Panc1 (cell line): ENCODE measurements around the gene ADAMTS2. TPM values are rescaled to one million over a fixed set of nuclear protein-coding genes. Genes with fewer than 3 reads are reported as not detected.

ENCODE experiments used
- ATAC-seq: fragments of 200-7000 bp; cut with Tn5 transposase; 2 replicates; pipeline ENCODE4 v1.9.1; 2020; ENCODE audit warnings: mild to moderate bottlenecking, moderate library complexity
- BruUV-seq: library from RNA; stranded (reverse); fragments of 400-500 nt; replicated peaks from 2 replicates; lab custom pipeline; 2021; lab: Mats Ljungman, UMichigan
- CTCF ChIA-PET: fragments of 300-600 bp; sonication (Branson Sonifier 250); formaldehyde crosslinking; loops from one replicate; lab custom pipeline; 2022; ENCODE audit warnings: antibody characterized with exemption; lab: Charles Lee
- POLR2A ChIA-PET: fragments of 300-600 bp; sonication (Branson Sonifier 250); formaldehyde crosslinking; loops from one replicate; lab custom pipeline; 2022; ENCODE audit warnings: antibody characterized with exemption; lab: Charles Lee
- DNase-seq: peaks from one replicate; pipeline ENCODE4 v3.0.0-alpha.2; 2010; ENCODE audit warnings: low read depth, low spot score
- H3K27ac ChIP-seq: 2 replicates; pipeline ENCODE4 v1.5.1; 2011; ENCODE audit warnings: mild to moderate bottlenecking, low read length, inconsistent platforms
- H3K27me3 ChIP-seq: fragments of 200-500 bp; sonication (Bioruptor generic); 2 replicates; pipeline ENCODE4 v1.6.0; 2014; ENCODE audit warnings: low read length, inconsistent platforms; ENCODE audit not compliant: control insufficient read depth, insufficient read depth
- H3K36me3 ChIP-seq: fragments of 200-500 bp; sonication (Bioruptor generic); 2 replicates; pipeline ENCODE4 v1.5.1; 2014; ENCODE audit warnings: inconsistent platforms, mild to moderate bottlenecking, low read length, moderate library complexity; ENCODE audit not compliant: control insufficient read depth, insufficient read depth
- H3K4me1 ChIP-seq: 2 replicates; pipeline ENCODE4 v1.5.1; 2011; ENCODE audit warnings: inconsistent platforms, mild to moderate bottlenecking, low read length, moderate library complexity; ENCODE audit not compliant: control insufficient read depth, insufficient read depth
- H3K4me3 ChIP-seq, 2 experiments: 2 replicates each; pipeline ENCODE4 v1.5.1; 2011 to 2012; ENCODE audit warnings: low read depth in 2 of 2, low read length in 2 of 2, mild to moderate bottlenecking in 2 of 2, inconsistent platforms in 1 of 2, moderate library complexity in 1 of 2
- H3K9me3 ChIP-seq: fragments of 200-500 bp; sonication (Bioruptor generic); 2 replicates; pipeline ENCODE4 v1.5.1; 2014; ENCODE audit warnings: low read depth, mild to moderate bottlenecking, inconsistent platforms, low read length, moderate library complexity; ENCODE audit not compliant: control insufficient read depth, insufficient read depth
- POLR2AphosphoS5 ChIP-seq: IDR thresholded peaks from 2 replicates; pipeline ENCODE4 v1.6.1; 2012; ENCODE audit warnings: mild to moderate bottlenecking, low read depth, low read length, moderate library complexity
- SIN3A ChIP-seq: IDR thresholded peaks from 2 replicates; pipeline ENCODE4 v1.6.1; 2012; ENCODE audit warnings: low read depth, mild to moderate bottlenecking, low read length, moderate library complexity, borderline replicate concordance; ENCODE audit not compliant: insufficient read depth
- TCF7L2 ChIP-seq: IDR thresholded peaks from 2 replicates; pipeline ENCODE4 v1.6.1; 2011; ENCODE audit warnings: mild to moderate bottlenecking, low read depth, low read length, inconsistent platforms
- in situ Hi-C: cut with HindIII; loops from 2 replicates; pipeline ENCODE4 v1.10.0; 2016; ENCODE audit warnings: low sequenced_read_pairs, low pct_unique_long_range_greater_than_20kb
- intact Hi-C: fragments of 100-400 bp; cut with micrococcal nuclease; formaldehyde crosslinking; loops from one replicate; pipeline ENCODE4 v1.10.0; 2022; ENCODE audit not compliant: unreplicated experiment
- total RNA-seq: library from RNA; stranded (reverse); gene quantifications from one replicate; pipeline ENCODE4 v1.2.1, GENCODE V29; 2021; ENCODE audit not compliant: unreplicated experiment
- TF ChIP-seq, protein P1 (sequence below): fragments of 450-650 bp; IDR thresholded peaks from 2 replicates; pipeline ENCODE4 v1.5.1; 2017; ENCODE audit warnings: mild to moderate bottlenecking
- TF ChIP-seq, protein P2 (sequence below), 2 experiments: IDR thresholded peaks; 2 replicates each; pipeline ENCODE4 v1.6.1; 2011 to 2012; ENCODE audit warnings: low read depth in 2 of 2, control low read depth in 1 of 2, low read length in 1 of 2, mild to moderate bottlenecking in 1 of 2, moderate library complexity in 1 of 2; ENCODE audit not compliant: insufficient read depth in 1 of 2

Gene ADAMTS2
- total RNA-seq, 1 experiment from 2014 or later, result 0.13 TPM

GRCh38 chr5:179124853-179125788 lies 220.1 kb downstream of the ADAMTS2 start:
- DNase-seq (no peak), ATAC-seq (no peak)
- H3K27ac ChIP-seq, result no peak overlapping the region
- no peaks in the 10 kb centered on the region for H3K27me3 ChIP-seq
- ChIA-PET CTCF (no interaction called here), POLR2A (interaction anchor here (0.6 kb wide), 1 partner anchor 195 kb away, joined by 6 read pairs; no protein-coding TSS in a partner anchor)
- TF ChIP-seq TCF7L2, result no peak
- no peaks in the 10 kb centered on the region for H3K4me1 ChIP-seq
- intact Hi-C loops (no loop called here), in situ Hi-C loops (no loop called here)
- no peaks in the 10 kb centered on the region for H3K9me3 ChIP-seq
- BruUV-seq, result no TSS peak
- no peak overlapping the region for H3K4me3 ChIP-seq
- no peaks in the 10 kb centered on the region for H3K36me3 ChIP-seq

DNA sequence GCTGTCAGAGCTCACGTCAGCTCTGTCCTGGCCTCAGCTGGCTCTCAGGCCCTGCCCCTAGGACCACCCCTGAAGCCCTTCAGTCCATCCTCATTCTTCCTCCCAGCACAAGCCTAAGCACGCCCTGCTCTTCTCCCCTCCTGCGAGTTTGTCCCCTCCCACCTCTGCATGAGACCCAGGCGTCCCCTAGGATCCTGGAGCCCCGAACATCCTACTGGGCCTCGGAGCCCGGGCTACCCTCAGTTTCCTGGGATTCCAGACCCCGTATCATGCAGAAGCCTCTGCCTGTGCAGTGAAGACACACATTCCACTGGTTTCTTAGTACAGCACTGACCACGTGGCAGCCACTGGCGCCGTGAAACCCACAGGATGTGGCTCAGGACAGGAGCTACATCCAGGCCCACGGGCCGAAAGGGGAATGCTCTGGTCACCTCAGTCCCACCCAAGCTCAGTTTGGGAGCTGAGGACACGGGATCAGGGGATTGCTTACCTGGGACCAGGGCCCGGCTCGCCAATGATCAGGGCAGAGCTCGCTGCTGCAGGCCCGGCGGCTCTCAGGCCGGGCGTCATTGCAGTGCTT lies 220.9 kb downstream of the ADAMTS2 start:
- Histone ChIP-seq H3K4me3 (no peak overlapping the region), H3K36me3 (no peaks in the 10 kb centered on the region), H3K9me3 (no peaks in the 10 kb centered on the region), H3K27ac (no peak overlapping the region), H3K27me3 (no peaks in the 10 kb centered on the region), H3K4me1 (no peaks in the 10 kb centered on the region)
- DNase-seq (no peak), ATAC-seq (no peak)
- no peak for TF ChIP-seq POLR2AphosphoS5
- TF ChIP-seq, protein P1, sequence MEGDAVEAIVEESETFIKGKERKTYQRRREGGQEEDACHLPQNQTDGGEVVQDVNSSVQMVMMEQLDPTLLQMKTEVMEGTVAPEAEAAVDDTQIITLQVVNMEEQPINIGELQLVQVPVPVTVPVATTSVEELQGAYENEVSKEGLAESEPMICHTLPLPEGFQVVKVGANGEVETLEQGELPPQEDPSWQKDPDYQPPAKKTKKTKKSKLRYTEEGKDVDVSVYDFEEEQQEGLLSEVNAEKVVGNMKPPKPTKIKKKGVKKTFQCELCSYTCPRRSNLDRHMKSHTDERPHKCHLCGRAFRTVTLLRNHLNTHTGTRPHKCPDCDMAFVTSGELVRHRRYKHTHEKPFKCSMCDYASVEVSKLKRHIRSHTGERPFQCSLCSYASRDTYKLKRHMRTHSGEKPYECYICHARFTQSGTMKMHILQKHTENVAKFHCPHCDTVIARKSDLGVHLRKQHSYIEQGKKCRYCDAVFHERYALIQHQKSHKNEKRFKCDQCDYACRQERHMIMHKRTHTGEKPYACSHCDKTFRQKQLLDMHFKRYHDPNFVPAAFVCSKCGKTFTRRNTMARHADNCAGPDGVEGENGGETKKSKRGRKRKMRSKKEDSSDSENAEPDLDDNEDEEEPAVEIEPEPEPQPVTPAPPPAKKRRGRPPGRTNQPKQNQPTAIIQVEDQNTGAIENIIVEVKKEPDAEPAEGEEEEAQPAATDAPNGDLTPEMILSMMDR, result no peak
- no peak for TF ChIP-seq TCF7L2
- no peak for TF ChIP-seq SIN3A
- TF ChIP-seq, protein P2, sequence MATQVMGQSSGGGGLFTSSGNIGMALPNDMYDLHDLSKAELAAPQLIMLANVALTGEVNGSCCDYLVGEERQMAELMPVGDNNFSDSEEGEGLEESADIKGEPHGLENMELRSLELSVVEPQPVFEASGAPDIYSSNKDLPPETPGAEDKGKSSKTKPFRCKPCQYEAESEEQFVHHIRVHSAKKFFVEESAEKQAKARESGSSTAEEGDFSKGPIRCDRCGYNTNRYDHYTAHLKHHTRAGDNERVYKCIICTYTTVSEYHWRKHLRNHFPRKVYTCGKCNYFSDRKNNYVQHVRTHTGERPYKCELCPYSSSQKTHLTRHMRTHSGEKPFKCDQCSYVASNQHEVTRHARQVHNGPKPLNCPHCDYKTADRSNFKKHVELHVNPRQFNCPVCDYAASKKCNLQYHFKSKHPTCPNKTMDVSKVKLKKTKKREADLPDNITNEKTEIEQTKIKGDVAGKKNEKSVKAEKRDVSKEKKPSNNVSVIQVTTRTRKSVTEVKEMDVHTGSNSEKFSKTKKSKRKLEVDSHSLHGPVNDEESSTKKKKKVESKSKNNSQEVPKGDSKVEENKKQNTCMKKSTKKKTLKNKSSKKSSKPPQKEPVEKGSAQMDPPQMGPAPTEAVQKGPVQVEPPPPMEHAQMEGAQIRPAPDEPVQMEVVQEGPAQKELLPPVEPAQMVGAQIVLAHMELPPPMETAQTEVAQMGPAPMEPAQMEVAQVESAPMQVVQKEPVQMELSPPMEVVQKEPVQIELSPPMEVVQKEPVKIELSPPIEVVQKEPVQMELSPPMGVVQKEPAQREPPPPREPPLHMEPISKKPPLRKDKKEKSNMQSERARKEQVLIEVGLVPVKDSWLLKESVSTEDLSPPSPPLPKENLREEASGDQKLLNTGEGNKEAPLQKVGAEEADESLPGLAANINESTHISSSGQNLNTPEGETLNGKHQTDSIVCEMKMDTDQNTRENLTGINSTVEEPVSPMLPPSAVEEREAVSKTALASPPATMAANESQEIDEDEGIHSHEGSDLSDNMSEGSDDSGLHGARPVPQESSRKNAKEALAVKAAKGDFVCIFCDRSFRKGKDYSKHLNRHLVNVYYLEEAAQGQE (IDR thresholded peaks at IDR 0.05; ENCODE audit: insufficient read depth in 1 of 2, low read depth in 2 of 2, low read length in 1 of 2), result no peak
- ChIA-PET POLR2A (interaction anchor here (0.6 kb wide), 1 partner anchor 196 kb away, joined by 6 read pairs; no protein-coding TSS in a partner anchor), CTCF (no interaction called here)
- BruUV-seq, result no TSS peak
- intact Hi-C loops (no loop called here), in situ Hi-C loops (no loop called here)
